ENCODE measurements around the gene SLC12A5.
"Not testable (repeated sequence)": the region's sequence is repeated elsewhere in the genome, so short reads cannot be mapped to it uniquely, and the experiment has no call there.

SLC12A5 gene

DNA sequence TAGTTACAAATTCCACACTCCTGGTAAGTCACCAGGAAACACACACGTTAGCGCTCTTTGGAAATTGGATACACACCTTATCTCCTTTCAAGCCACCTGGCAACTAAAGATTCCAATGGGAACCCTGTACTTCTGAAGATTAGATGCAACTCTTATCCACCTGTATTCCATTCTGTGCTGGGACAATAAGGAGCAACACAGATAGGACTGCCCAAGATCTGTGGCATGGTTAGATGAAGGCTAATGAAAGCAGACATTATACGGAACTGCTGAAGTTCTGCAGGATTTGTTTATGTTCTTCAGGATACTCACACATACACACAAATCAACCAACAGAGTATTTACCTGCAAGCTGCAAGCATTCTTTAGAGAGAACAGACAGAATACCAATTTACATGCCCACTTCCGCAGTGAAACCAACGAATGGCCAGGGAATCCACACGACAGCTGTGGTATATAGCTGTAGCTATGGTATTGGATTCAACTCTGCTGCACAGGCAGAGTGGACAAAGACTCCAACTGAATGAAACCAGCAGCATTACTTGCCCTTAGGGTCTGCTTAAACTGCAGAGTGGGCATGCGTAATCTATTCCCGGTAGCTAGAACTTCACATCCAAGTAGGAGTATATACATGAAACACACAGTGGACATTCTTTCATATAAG is 48.8 kb downstream of the SLC12A5 start:
- no peak for DNase-seq
- no peak overlapping the region for H3K27ac Mint-ChIP-seq
- no peak overlapping the region for H3K4me3 Mint-ChIP-seq
- peaks cover 16 to 22% of the 10 kb centered on the region in 2 donors for H3K4me1 Mint-ChIP-seq
- H3K27me3 Mint-ChIP-seq, result no peaks in the 10 kb centered on the region
- no peak for ATAC-seq (replicated peaks)
- H3K9me3 Mint-ChIP-seq, result no peaks in the 10 kb centered on the region
- peaks cover 4 to 25% of the 10 kb centered on the region in 2 donors for H3K36me3 Mint-ChIP-seq

DNA sequence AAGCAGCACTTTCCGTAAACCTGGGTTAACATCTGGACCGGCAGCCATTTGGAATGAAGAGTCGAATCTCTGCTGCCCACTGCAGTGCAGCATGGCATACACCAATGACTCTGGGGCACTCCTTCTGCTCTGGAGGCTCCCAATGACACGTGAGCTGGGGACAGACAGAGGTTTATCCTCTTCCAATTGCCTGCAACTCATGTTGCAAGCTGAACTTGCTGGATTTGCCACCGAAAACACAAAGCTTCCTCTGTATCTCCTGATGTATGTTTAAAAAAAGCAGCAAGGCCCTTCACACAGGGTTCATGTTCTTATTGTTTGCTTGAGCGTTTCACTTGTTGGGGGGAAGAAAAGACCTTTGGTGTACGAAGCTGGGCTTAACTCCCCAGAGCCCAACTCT is 49.9 kb downstream of the SLC12A5 start:
- Mint-ChIP-seq H3K27ac (no peak overlapping the region), H3K9me3 (no peaks in the 10 kb centered on the region), H3K4me1 (peaks cover 18 to 29% of the 10 kb centered on the region in 2 donors), H3K4me3 (no peak overlapping the region), H3K27me3 (no peaks in the 10 kb centered on the region), H3K36me3 (peaks cover 4 to 24% of the 10 kb centered on the region in 2 donors)
- ATAC-seq (replicated peaks), result no peak
- DNase-seq, result no peak

DNA sequence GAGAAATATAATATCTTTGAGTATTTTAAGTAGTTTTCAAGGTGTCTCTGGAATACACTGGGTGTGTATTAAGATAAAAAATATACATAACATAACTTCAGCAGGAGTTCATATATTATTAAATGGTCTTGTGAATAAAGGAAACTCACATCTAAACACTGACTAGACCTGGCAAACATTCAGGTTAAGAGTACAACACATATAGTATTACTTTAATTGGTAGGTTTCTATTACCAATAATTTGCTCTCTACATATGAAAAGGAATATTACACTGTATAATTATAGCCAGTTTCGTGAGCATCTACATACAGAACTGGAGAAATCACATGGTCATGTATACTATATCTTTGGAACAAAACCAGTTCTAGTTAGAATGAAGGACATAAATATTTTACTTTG is 52.1 kb downstream of the SLC12A5 start:
- H3K4me1 Mint-ChIP-seq, result peaks cover 20 to 40% of the 10 kb centered on the region in 2 donors
- ATAC-seq (replicated peaks), result no peak

DNA sequence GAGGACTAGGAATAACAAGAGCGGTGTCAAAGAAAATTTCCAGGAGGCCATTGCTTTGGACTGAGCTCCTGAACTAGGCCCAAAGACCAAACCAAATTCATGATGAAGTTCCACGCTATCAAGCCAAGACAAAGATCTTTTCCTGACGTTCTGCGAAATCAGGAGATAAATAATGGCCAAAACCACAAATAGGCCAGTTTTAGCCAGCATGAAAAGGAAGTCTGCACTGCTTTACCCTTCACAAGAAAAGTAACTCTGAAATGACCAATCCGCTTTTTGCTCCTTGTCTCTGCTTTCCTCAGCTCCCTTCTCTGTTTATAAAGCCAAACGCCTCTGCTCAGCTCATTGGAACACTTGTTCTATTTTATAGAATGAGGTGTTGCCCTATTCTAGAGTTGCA is 54.1 kb downstream of the SLC12A5 start:
- H3K27me3 Mint-ChIP-seq, result no peaks in the 10 kb centered on the region
- no peak overlapping the region for H3K27ac Mint-ChIP-seq
- DNase-seq (no peak), ATAC-seq (replicated peaks) (no peak)
- peaks cover 0 to 14% of the 10 kb centered on the region in 2 donors for H3K36me3 Mint-ChIP-seq
- peaks cover 29 to 60% of the 10 kb centered on the region in 2 donors for H3K4me1 Mint-ChIP-seq
- no peak overlapping the region for H3K4me3 Mint-ChIP-seq
- no peaks in the 10 kb centered on the region for H3K9me3 Mint-ChIP-seq

More for the DNA sequence above, 52.1 kb downstream of the SLC12A5 start:
- Mint-ChIP-seq H3K9me3 (no peaks in the 10 kb centered on the region), H3K27me3 (no peaks in the 10 kb centered on the region), H3K4me3 (no peak overlapping the region), H3K27ac (no peak overlapping the region), H3K36me3 (peaks cover 0 to 14% of the 10 kb centered on the region in 2 donors)
- no peak for DNase-seq

DNA sequence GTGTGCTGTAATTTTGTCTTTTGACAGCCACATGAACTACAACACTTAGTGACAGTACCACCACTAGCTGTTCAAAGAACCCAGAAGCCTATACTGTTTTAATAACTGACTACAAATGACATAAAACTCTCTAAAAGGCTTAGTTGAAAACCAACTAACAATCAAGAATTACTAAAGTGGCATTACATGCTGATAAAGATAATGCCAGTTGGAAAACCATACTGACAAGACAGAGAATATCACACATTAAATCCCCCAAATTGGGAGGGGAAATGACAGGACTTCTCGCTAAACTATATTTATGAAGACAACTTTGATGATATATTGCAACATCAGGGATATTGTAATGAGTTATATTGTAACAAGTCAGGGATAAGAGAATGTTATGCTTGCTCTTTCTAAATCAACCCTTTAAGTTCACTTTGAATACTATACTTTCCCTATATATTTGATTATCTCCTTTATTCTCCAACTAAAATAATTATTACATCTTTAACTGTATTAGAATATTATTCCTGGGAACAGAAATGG is 54.6 kb downstream of the SLC12A5 start:
- H3K27ac Mint-ChIP-seq, result no peak overlapping the region
- ATAC-seq (replicated peaks), result no peak
- peaks cover 30 to 64% of the 10 kb centered on the region in 2 donors for H3K4me1 Mint-ChIP-seq
- H3K36me3 Mint-ChIP-seq, result peaks cover 0 to 14% of the 10 kb centered on the region in 2 donors
- H3K9me3 Mint-ChIP-seq, result no peaks in the 10 kb centered on the region
- H3K4me3 Mint-ChIP-seq, result no peak overlapping the region
- no peaks in the 10 kb centered on the region for H3K27me3 Mint-ChIP-seq
- no peak for DNase-seq

DNA sequence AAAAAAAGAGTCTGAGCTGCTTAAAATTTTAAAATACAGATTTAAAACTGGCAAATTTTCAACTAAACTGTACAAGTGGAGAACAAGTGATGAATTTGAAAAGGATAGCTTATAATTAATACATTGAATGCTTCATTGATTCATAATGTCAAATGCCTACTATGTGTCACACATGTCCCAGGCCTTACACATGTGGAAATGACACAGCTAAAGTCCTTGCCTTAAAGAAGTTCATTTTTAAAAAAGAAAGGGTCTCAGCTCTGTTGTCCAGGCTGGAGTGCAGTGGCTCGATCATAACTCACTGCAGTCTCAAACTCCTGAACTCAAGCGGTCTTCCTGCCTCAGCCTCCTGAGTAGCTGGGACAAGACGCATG is 55.8 kb downstream of the SLC12A5 start:
- DNase-seq, result no peak
- H3K4me3 Mint-ChIP-seq, result no peak overlapping the region
- H3K9me3 Mint-ChIP-seq, result no peaks in the 10 kb centered on the region
- ATAC-seq (replicated peaks), result no peak
- H3K27me3 Mint-ChIP-seq, result no peaks in the 10 kb centered on the region
- no peak overlapping the region for H3K27ac Mint-ChIP-seq
- peaks cover 0 to 9% of the 10 kb centered on the region in 2 donors for H3K36me3 Mint-ChIP-seq
- H3K4me1 Mint-ChIP-seq, result peaks cover 26 to 64% of the 10 kb centered on the region in 2 donors

DNA sequence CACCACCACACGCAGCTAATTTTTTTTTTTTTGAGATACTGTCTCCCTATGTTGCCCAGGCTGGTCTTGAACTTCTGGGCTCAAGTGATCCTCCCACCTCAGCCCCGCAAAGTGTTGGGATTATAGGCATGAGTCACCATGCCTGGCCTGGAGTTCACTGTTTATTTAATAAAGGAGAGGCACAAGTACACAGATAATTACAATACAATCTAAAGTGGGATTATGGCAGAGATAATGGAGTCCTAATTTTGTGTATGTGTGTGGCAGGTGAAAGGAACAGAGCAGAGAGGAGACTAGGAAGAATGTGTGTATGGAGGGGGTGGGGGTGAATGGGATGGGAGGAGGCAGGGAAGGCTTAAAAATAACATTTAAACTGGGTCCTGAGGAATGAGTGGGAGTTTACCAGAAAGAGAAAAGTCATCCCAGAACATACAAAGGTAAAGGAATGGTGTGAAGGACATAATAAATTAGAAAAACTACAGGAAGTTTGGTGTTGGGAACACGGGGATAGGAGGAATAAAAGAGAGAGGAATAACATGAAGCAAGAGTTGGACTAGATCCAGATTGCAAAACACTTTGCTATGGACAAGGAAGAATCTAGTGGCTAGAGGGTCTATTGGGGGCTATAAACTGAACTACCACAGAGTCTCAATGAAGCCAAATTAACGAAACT is 56.3 kb downstream of the SLC12A5 start:
- H3K27ac Mint-ChIP-seq, result peak overlapping the region; percentile 59

DNA sequence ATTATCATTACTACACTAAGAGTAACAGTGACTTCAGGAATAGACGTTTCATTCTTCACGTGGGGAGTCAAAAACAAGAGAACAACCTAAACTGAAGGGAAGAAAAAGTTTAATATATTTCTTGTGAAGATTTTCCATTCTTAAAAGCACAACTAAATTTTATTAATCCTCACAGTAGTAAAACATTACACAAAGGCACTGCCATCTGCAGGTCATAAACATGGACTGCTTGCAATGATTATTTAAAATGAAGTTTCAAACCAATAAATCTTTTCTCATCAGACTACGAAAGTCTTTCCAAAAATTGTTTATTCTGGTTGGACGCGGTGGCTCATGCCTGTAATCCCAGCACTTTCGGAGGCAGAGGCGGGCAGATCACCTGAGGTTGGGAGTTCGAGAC is 58.1 kb downstream of the SLC12A5 start:
- Mint-ChIP-seq H3K9me3 (no peaks in the 10 kb centered on the region), H3K4me3 (peak overlapping the region; percentile 29 to 53), H3K27ac (peak overlapping the region; percentile 21), H3K36me3 (peaks cover 0 to 9% of the 10 kb centered on the region in 2 donors), H3K27me3 (no peaks in the 10 kb centered on the region), H3K4me1 (peaks cover 24 to 63% of the 10 kb centered on the region in 2 donors)
- DNase-seq (no peak), ATAC-seq (replicated peaks) (no peak)

More for the DNA sequence above, 56.3 kb downstream of the SLC12A5 start:
- Mint-ChIP-seq H3K27me3 (no peaks in the 10 kb centered on the region), H3K9me3 (no peaks in the 10 kb centered on the region), H3K4me3 (no peak overlapping the region), H3K4me1 (peaks cover 29 to 68% of the 10 kb centered on the region in 2 donors), H3K36me3 (peaks cover 0 to 9% of the 10 kb centered on the region in 2 donors)
- DNase-seq (no peak), ATAC-seq (replicated peaks) (no peak)

DNA sequence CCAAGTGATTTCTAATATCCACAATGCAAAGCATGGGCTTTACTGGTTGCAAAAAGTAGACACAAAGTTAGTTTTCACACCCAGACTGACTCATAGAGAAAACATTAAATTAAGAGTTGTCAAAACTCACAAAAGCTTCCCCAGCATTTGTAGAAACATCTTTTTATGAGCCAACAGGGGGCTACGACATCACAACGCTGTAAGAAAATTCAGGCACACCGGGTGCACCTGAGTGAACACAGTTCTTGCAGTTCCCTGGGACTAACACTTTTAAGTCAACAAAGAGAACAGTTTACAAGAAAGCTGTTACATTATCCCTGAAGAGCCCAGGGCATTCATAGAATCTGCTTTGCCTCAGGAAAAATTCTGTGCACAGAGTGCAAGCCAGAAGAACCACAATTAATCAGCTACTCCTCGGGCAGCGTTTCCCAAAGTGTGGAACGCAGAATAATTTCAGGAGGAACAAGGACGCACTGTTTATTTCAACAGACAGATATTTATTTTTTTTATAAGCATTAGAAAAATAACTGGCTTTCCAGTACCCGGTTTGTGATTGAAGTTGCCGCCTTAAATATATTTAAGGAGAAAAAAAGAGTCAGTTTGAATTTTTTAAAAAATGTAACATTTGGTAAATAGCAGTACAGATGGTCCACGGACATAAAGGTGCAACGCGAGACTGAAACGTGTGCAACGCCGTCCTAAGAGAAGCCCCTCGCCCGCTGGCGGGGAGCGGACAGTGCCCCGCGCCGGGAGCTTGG is 59.6 kb downstream of the SLC12A5 start:
- DNase-seq (no peak), ATAC-seq (replicated peaks) (no peak)
- H3K4me3 Mint-ChIP-seq, result peak overlapping the region; percentile 89 to 95
- H3K27me3 Mint-ChIP-seq, result no peaks in the 10 kb centered on the region
- H3K36me3 Mint-ChIP-seq, result peaks cover 0 to 6% of the 10 kb centered on the region in 2 donors
- H3K4me1 Mint-ChIP-seq, result peaks cover 22 to 55% of the 10 kb centered on the region in 2 donors
- peak overlapping the region; percentile 94 for H3K27ac Mint-ChIP-seq
- no peaks in the 10 kb centered on the region for H3K9me3 Mint-ChIP-seq

DNA sequence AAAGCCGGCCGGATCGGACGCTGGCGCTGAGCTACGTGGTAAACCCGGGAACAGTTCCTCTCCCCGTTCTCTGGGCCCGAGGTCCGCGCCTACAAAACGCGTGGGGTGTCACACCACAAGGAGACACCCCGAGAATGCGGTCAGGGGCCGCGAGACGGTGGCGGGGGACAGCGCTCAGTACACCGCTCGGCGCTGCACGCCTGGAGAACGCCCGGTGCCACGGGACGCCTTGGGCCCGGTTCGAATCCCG is 60.1 kb downstream of the SLC12A5 start:
- H3K27me3 Mint-ChIP-seq, result no peaks in the 10 kb centered on the region
- DNase-seq (no peak), ATAC-seq (replicated peaks) (peak; percentile 66)
- H3K27ac Mint-ChIP-seq, result peak overlapping the region; percentile 94
- peak overlapping the region; percentile 89 to 95 for H3K4me3 Mint-ChIP-seq
- peaks cover 0 to 6% of the 10 kb centered on the region in 2 donors for H3K36me3 Mint-ChIP-seq
- peaks cover 21 to 56% of the 10 kb centered on the region in 2 donors for H3K4me1 Mint-ChIP-seq
- H3K9me3 Mint-ChIP-seq, result no peaks in the 10 kb centered on the region

DNA sequence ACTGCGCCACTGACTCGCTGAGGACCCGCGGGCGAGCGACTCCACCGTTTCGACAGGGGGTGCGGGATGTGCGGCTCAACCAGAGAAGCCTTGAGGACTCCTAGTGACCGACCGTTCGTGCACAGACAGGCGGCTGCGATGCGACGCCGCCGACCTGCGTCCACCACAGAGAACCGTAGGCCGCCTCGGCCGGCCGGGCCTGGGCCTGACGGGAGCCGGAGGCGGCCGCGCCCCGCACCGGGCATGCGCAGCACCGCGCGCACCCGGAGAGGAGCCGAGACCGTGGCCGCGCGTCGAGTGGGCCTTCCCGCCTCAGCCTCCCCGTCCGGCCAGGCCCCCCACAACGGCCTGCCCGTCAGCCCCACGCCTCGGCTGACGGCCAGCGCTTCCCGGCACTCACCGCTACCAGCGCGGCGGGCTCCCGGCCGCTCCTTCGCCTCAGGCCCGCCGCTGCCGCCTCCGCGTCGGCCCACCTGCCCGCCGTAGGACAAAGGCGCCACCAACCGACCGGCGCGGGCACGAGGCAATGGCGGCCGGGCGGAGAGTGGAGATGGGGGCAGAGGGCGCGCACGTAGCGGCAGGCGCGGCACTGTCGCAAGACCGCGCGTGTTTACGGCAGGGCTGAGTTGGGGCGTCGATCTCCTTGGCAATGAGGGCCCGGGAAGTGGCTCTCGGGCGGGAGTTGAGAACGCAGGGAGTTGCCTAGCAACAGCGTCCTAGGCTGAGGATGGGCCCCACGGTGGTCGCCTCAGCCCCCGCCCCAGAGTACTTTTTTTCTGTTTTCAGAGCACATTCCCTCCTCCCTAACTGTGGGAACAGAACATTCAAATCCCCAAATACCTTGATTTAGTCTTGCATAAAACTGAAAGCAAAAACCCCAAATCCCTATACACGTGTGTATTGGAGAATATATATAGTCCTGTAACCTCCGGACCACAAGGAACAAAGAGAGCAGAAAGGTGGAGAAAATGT is 60.7 kb downstream of the SLC12A5 start, which contains the start of gene NCOA5:
Gene NCOA5 (minus strand): TSS at position 546 of the 972 bp plus-strand sequence. CDS start 10,538 bp downstream, outside the sequence.
- peak within 1 kb of the TSS; percentile 89 to 95 for H3K4me3 Mint-ChIP-seq
- no peaks in the 10 kb centered on the region for H3K27me3 Mint-ChIP-seq
- peak within 1 kb of the TSS; percentile 95 for H3K27ac Mint-ChIP-seq
- H3K36me3 Mint-ChIP-seq, result peaks cover 0 to 6% of the 10 kb centered on the region in 2 donors
- peak; percentile 87 to 90 for ATAC-seq (replicated peaks)
- peaks cover 21 to 50% of the 10 kb centered on the region in 2 donors for H3K4me1 Mint-ChIP-seq
- no peaks in the 10 kb centered on the region for H3K9me3 Mint-ChIP-seq
- peak; percentile 94 for DNase-seq

DNA sequence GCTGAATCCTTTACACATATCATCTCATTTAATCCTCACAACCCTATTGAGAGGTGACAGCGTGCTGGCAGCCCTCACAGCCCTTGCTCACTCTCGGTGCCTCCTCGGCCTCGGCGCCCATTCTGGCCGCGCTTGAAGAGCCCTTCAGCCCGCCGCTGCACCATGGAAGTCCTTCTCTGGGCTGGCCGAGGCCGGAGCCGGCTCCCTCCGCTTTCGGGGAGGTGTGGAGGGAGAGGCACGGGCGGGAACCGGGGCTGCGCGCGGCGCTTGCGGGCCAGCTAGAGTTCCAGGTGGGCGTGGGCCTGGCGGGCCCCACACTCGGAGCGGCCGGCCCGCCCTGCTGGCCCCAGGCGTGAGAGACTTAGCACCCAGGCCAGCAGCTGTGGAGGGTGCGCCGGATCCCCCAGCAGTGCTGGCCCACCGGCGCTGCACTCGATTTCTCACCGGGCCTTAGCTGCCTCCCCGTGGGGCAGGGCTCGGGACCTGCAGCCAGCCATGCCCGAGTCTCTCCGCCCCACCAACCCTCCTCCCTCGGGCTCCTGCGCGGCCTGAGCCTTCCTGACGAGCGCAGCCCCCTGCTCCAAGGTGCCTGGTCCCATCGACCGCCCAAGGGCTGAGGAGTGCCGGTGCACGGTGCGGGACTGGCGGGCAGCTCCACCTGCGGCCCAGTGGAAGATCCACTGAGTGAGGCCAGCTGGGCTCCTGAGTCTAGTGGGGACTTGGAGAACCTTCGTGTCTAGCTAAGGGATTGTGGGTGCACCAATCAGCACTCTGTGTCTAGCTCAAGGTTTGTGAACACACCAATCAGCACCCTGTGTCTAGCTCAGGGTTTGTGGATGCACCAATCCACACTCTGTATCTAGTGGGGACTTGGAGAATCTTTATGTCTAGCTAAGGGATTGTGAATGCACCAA is 62.9 kb downstream of the SLC12A5 start:
- ATAC-seq (replicated peaks); H3K36me3 Mint-ChIP-seq; DNase-seq; H3K27me3 Mint-ChIP-seq; H3K27ac Mint-ChIP-seq; H3K4me3 Mint-ChIP-seq; H3K9me3 Mint-ChIP-seq: not testable (repeated sequence)
- H3K4me1 Mint-ChIP-seq, result peaks cover 9 to 28% of the 10 kb centered on the region in 2 donors

DNA sequence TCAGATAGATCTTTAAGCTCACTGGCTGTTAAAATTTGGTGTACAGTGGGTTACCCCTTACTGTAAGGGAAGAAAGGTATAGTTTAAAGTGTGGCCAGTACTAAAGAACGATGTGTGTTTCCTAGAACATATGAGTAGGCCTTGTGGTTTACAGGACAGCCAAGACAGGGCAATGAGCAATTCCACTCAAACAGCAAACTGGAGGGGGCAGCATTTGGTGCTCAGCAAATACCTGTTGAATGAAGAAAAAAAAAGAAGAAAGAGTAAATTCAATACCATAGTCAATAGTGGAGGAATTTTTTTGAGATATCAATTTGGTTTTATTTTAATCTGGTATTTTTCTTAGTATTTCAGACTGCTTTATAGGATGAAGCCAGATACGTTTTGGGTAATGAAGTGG is 64.5 kb downstream of the SLC12A5 start:
- ATAC-seq (replicated peaks), result no peak

More for the DNA sequence above, 64.5 kb downstream of the SLC12A5 start:
- Mint-ChIP-seq H3K4me3 (no peak overlapping the region), H3K4me1 (peaks cover 3 to 12% of the 10 kb centered on the region in 2 donors), H3K9me3 (no peaks in the 10 kb centered on the region), H3K27me3 (no peaks in the 10 kb centered on the region), H3K36me3 (no peaks in the 10 kb centered on the region), H3K27ac (no peak overlapping the region)
- no peak for DNase-seq

Data from stimulated activated naive B cell treated with anti-CD40 and anti-IgM and Interleukin-4, amounts not matched to agents 10 μg/mL and 1 μg/mL and 100 μg/mL, for 72 hours (primary cell).